CD4-positive, alpha-beta T cell treated with Interleukin-2 at 100 ng/mL for 4 hours (primary cell): ENCODE results near the gene C22orf15.

Experiments
- DNase-seq: peaks from one replicate; pipeline ENCODE4 v3.0.0-alpha.2; 2020; ENCODE audit warnings: low spot score

The C22orf15 gene

DNA sequence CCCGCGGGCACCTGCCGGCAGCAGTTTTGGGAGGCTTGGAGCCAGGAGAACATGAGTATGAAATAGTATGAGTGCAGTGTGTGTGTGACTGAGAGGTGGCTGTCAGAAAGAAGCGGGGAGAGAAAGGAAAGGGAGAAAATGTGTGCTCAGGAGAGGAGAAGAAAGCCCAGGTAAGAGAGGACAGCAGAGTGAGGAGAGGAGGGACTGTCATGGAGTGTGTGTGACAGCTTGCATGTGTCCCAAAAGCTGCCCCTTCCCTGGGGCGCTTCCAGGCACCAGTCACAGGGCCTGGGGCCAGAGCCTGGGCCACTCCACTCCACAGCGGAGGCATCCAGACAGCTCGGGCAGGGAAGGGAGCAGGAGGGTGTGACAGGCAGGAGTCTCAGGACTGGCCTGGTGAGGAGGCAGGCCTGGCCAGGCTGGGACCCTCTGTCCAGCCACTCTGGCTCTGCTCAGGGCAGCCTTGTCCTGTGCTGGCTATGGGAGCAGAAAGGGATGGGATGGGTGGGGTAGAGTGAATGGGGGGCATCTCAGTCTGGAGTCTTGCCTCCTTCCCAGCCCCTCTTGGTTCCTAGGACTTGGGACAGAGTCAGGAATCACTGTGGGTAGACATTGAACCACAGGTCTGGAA is 10.8 kb downstream of the C22orf15 start:
- no peak for DNase-seq

- DNase-seq = no peak
Observed at GRCh38 chr22:23774114-23774921, 11.5 kb downstream of the C22orf15 start.

GRCh38 chr22:23774922-23775436 is 12.2 kb downstream of the C22orf15 start:
- no peak for DNase-seq

- DNase-seq = no peak
Observed at GRCh38 chr22:23775779-23776375, 13.1 kb downstream of the C22orf15 start.

- DNase-seq = no peak
Observed at GRCh38 chr22:23777776-23778576, 15.2 kb downstream of the C22orf15 start.

GRCh38 chr22:23778577-23778900 is 15.7 kb downstream of the C22orf15 start:
- DNase-seq = no peak

DNA sequence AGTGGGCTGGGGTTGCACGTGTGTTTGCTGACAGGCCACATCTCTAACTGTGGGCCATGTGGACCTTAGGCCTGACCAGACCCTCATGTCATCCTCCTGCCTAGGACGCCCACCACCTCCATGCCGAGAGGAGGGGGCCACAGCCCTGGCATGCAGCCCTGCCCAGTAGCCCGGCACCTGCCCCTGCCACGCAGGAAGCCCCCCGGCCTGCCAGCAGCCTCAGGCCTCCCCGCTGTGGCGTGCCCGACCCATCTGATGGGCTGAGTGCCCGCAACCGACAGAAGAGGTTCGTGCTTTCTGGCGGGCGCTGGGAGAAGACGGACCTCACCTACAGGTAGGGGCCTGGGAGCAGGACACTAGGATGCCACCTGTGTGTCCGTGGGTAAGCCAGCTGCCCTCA is 16.3 kb downstream of the C22orf15 start:
- no peak for DNase-seq

- DNase-seq = no peak
Observed at GRCh38 chr22:23779731-23780130, 16.9 kb downstream of the C22orf15 start.

DNA sequence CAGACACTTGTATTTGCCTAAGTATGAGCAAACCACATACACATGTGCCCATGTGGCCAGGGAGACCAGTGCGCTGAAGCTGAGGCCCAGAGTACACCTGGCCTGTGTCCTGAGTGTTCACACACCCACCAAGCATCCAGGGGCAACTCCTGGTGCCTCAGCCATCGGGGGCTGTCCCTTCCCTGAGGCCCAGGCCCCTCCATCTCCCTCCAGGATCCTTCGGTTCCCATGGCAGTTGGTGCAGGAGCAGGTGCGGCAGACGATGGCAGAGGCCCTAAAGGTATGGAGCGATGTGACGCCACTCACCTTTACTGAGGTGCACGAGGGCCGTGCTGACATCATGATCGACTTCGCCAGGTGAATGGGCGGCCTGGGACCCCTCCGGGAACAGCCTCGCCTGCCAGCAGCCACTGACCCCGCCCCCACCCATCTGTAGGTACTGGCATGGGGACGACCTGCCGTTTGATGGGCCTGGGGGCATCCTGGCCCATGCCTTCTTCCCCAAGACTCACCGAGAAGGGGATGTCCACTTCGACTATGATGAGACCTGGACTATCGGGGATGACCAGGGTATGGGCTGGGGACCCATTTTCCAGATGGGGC is 17.5 kb downstream of the C22orf15 start:
- no peak for DNase-seq

DNA sequence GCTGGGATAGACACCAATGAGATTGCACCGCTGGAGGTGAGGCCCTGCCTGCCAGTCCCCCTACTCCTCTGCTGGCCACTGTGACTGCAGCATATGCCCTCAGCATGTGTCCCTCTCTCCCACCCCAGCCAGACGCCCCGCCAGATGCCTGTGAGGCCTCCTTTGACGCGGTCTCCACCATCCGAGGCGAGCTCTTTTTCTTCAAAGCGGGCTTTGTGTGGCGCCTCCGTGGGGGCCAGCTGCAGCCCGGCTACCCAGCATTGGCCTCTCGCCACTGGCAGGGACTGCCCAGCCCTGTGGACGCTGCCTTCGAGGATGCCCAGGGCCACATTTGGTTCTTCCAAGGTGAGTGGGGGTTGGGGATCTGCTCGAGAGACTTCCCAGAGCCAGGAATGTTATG is 18.3 kb downstream of the C22orf15 start:
- no peak for DNase-seq

DNA sequence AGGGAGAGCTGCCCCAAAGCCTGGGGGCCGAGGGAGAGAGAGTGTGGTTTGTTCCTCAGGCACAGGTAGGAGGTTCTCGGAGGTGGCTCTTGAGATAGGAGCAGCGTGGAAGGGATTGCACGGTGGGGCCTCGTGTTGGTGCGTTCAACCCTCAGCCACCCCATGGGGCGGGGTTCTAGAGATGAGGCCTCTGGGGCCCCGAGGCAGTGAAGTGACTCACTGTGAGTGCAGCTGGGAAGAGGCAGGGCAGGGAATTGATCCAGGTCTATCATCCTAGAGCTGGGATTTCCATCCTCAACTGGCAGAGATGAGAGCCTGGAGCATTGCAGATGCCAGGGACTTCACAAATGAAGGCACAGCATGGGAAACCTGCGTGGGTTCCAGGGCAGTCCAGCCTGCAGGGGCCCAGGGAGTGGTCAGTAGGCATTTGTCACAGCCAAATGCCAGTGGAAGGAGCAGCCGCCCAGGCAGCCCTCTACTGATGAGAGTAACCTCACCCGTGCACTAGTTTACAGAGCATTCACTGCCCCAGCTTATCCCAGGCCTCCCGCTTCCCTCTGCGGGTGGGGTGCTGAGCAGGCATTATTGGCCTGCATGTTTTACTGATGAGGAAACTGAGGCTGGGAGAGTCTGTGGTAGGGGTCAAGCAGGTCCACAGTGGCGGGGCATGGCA is 18.9 kb downstream of the C22orf15 start:
- DNase-seq = no peak

DNA sequence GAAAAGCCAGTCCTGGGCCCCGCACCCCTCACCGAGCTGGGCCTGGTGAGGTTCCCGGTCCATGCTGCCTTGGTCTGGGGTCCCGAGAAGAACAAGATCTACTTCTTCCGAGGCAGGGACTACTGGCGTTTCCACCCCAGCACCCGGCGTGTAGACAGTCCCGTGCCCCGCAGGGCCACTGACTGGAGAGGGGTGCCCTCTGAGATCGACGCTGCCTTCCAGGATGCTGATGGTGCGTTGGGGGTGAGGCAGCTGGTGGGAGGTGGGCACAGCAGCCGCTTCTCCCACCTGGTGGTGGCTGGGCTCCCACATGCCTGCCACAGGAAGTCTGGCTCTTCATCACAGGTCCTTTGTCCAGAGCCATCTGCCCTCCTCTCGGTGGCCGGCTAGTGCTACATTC is 19.5 kb downstream of the C22orf15 start:
- DNase-seq = no peak

- DNase-seq = no peak
Observed at GRCh38 chr22:23782703-23783102, 19.9 kb downstream of the C22orf15 start.

DNA sequence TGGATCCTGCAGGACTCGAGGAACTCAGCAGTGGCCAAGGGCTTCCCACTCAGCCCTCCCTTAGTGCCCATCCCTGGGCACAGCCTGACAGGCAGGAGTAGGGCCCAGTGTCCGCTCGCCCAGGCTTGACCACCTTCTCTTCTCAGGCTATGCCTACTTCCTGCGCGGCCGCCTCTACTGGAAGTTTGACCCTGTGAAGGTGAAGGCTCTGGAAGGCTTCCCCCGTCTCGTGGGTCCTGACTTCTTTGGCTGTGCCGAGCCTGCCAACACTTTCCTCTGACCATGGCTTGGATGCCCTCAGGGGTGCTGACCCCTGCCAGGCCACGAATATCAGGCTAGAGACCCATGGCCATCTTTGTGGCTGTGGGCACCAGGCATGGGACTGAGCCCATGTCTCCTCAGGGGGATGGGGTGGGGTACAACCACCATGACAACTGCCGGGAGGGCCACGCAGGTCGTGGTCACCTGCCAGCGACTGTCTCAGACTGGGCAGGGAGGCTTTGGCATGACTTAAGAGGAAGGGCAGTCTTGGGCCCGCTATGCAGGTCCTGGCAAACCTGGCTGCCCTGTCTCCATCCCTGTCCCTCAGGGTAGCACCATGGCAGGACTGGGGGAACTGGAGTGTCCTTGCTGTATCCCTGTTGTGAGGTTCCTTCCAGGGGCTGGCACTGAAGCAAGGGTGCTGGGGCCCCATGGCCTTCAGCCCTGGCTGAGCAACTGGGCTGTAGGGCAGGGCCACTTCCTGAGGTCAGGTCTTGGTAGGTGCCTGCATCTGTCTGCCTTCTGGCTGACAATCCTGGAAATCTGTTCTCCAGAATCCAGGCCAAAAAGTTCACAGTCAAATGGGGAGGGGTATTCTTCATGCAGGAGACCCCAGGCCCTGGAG is 20.7 kb downstream of the C22orf15 start:
- DNase-seq = no peak

- no peak for DNase-seq
Observed at GRCh38 chr22:23784215-23784732, 21.5 kb downstream of the C22orf15 start.

DNA sequence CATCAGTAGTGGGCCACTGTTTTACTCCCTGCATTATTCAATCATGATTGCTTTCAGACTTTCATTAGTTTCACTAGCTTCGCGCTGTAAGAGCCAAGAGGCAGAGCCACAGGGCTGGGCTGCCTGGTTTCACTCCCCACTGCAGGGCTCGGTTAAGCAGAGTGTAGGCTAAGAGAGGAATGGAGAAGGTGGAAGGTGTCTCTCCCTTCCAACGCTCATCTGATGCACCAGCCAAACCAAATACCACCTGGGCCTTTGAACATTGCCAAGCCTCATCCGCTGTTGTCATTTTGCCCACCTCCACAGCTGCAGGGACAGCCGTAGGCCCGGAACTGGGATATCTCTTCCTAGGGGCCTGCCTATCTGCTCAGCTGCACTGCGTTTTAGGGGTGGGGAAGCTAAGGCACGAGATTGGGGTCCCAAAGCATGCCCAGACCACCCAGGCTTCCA is 23.5 kb downstream of the C22orf15 start:
- DNase-seq = no peak

- peak; percentile 90 for DNase-seq
Observed at GRCh38 chr22:23786752-23787599, 24.2 kb downstream of the C22orf15 start, which contains the start of gene SMARCB1. Gene SMARCB1, plus strand, starts transcription at chr22:23786966. Its CDS starts 204 bp downstream, at chr22:23787170.

- no peak for DNase-seq
Observed at GRCh38 chr22:23787600-23787896, 24.8 kb downstream of the C22orf15 start.

- DNase-seq = no peak
Observed at GRCh38 chr22:23787910-23788309, 25.1 kb downstream of the C22orf15 start.
